ENCODE data around the gene PADI1. TPM values are rescaled to one million over a fixed set of nuclear protein-coding genes. Genes with fewer than 3 reads are reported as not detected.

Gene PADI1
- total and polyA plus RNA-seq, 2 experiments from 2014 or later: not detected

GRCh38 chr1:17177651-17178050 is 27.3 kb upstream of the PADI1 start:
- WGBS (ENCODE audit: low lambda C conversion rate, missing lambda C conversion rate): 86% methylated on average over 1 of the region's 1 CpG
- Histone ChIP-seq H3K27ac (no peak overlapping the region), H3K79me2 (no peaks in the 10 kb centered on the region), H3K9me3 (ENCODE audit: low read depth) (no peaks in the 10 kb centered on the region), H3K9me2 (replicated peaks; ENCODE audit: insufficient read depth) (no peaks in the 10 kb centered on the region), H3K27me3 (no peaks in the 10 kb centered on the region), H3K4me1 (ENCODE audit: insufficient read depth) (no peaks in the 10 kb centered on the region), H3K36me3 (replicated peaks; ENCODE audit: insufficient read depth, low read depth) (no peaks in the 10 kb centered on the region), H3K4me2 (no peak overlapping the region), H3K4me3 (no peak overlapping the region), H2AFZ (no peak overlapping the region), H4K20me1 (ENCODE audit: insufficient read depth, poor library complexity, severe bottlenecking) (no peaks in the 10 kb centered on the region)
- no peak for DNase-seq (ENCODE audit: low spot score)
- TF ChIP-seq, protein P1, sequence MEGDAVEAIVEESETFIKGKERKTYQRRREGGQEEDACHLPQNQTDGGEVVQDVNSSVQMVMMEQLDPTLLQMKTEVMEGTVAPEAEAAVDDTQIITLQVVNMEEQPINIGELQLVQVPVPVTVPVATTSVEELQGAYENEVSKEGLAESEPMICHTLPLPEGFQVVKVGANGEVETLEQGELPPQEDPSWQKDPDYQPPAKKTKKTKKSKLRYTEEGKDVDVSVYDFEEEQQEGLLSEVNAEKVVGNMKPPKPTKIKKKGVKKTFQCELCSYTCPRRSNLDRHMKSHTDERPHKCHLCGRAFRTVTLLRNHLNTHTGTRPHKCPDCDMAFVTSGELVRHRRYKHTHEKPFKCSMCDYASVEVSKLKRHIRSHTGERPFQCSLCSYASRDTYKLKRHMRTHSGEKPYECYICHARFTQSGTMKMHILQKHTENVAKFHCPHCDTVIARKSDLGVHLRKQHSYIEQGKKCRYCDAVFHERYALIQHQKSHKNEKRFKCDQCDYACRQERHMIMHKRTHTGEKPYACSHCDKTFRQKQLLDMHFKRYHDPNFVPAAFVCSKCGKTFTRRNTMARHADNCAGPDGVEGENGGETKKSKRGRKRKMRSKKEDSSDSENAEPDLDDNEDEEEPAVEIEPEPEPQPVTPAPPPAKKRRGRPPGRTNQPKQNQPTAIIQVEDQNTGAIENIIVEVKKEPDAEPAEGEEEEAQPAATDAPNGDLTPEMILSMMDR (IDR thresholded peaks at IDR 0.05; ENCODE audit: poor library complexity): no peak
- TF ChIP-seq EZH2phosphoT487 (IDR thresholded peaks at IDR 0.05; ENCODE audit: low read depth, severe bottlenecking, unreplicated experiment) (no peak), EZH2 (IDR thresholded peaks at IDR 0.05; ENCODE audit: borderline replicate concordance) (no peak)

- H4K20me1 ChIP-seq (ENCODE audit: insufficient read depth, poor library complexity, severe bottlenecking): no peaks in the 10 kb centered on the region
- DNase-seq (ENCODE audit: low spot score): no peak
- WGBS (ENCODE audit: low lambda C conversion rate, missing lambda C conversion rate): 53% methylated on average over 6 of the region's 6 CpGs
- no peaks in the 10 kb centered on the region for H3K9me3 ChIP-seq (ENCODE audit: low read depth)
- H3K4me3 ChIP-seq: no peak overlapping the region
- no peak for TF ChIP-seq EZH2phosphoT487 (IDR thresholded peaks at IDR 0.05; ENCODE audit: low read depth, severe bottlenecking, unreplicated experiment)
- no peak for TF ChIP-seq EZH2 (IDR thresholded peaks at IDR 0.05; ENCODE audit: borderline replicate concordance)
- TF ChIP-seq, protein P1 (IDR thresholded peaks at IDR 0.05; ENCODE audit: poor library complexity): no peak
- H3K79me2 ChIP-seq: no peaks in the 10 kb centered on the region
- no peaks in the 10 kb centered on the region for H3K9me2 ChIP-seq (replicated peaks; ENCODE audit: insufficient read depth)
- H3K27ac ChIP-seq: no peak overlapping the region
- H3K4me2 ChIP-seq: no peak overlapping the region
- H3K27me3 ChIP-seq: no peaks in the 10 kb centered on the region
- no peaks in the 10 kb centered on the region for H3K36me3 ChIP-seq (replicated peaks; ENCODE audit: insufficient read depth, low read depth)
- no peak overlapping the region for H2AFZ ChIP-seq
- no peaks in the 10 kb centered on the region for H3K4me1 ChIP-seq (ENCODE audit: insufficient read depth)
Measured at GRCh38 chr1:17181781-17182464, 23.0 kb upstream of the PADI1 start.

DNA sequence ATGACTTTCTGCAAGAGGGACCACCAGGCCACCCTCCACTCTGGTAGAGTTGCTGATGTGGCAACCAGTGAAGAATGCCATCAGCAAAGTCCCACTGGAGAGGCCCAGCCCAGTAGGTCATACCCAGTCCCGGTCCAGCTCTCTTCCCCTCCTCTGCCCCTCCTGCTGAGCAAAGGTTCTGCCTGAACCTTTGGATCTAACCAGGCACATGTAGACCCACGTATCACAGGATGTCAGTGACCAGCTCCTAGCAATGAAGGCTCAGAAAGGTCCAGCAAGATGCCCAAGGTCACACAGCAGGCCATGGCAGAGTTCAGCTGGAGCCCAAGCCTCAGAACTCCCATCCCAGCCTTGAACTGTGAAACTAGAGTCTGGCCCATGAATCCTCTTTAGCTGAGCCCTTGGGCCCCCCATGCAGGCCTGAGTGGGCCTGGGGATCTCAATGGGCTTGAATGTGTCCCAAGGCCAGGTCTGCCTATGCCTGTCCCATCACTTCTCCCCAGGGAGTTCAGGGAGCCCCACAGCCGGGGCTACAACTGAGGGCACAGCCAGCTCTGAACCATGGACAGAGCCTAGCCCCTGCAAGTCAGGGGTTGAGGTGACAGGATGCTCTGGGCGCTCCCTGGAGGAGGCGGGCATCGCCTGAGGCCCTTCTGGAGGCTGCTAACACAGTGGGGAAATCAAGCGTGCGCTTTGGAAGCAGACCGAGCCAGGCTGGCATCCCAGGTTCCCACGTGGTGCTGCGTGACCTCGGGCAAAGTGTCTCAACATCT is 21.4 kb upstream of the PADI1 start:
- no peaks in the 10 kb centered on the region for H3K4me1 ChIP-seq (ENCODE audit: insufficient read depth)
- no peak overlapping the region for H2AFZ ChIP-seq
- no peak for DNase-seq (ENCODE audit: low spot score)
- TF ChIP-seq EZH2phosphoT487 (IDR thresholded peaks at IDR 0.05; ENCODE audit: low read depth, severe bottlenecking, unreplicated experiment): no peak
- no peak for TF ChIP-seq EZH2 (IDR thresholded peaks at IDR 0.05; ENCODE audit: borderline replicate concordance)
- TF ChIP-seq, protein P1 (IDR thresholded peaks at IDR 0.05; ENCODE audit: poor library complexity): no peak
- H3K27ac ChIP-seq: no peak overlapping the region
- no peaks in the 10 kb centered on the region for H3K36me3 ChIP-seq (replicated peaks; ENCODE audit: insufficient read depth, low read depth)
- no peak overlapping the region for H3K4me2 ChIP-seq
- no peaks in the 10 kb centered on the region for H3K27me3 ChIP-seq
- H3K4me3 ChIP-seq: no peak overlapping the region
- H3K9me3 ChIP-seq (ENCODE audit: low read depth): no peaks in the 10 kb centered on the region
- WGBS (ENCODE audit: low lambda C conversion rate, missing lambda C conversion rate): 87% methylated on average over 12 of the region's 12 CpGs
- no peaks in the 10 kb centered on the region for H3K9me2 ChIP-seq (replicated peaks; ENCODE audit: insufficient read depth)
- no peaks in the 10 kb centered on the region for H4K20me1 ChIP-seq (ENCODE audit: insufficient read depth, poor library complexity, severe bottlenecking)
- H3K79me2 ChIP-seq: no peaks in the 10 kb centered on the region
